ENCODE results near the gene NPHP4. TPM values are rescaled to one million over a fixed set of nuclear protein-coding genes. Genes with fewer than 3 reads are reported as not detected.
"Not testable (repeated sequence)": the region's sequence is repeated elsewhere in the genome, so short reads cannot be mapped to it uniquely, and the experiment has no call there.

Gene NPHP4
- total RNA-seq, 2 donors from 2014 or later: 27.6 to 58.5 TPM

- Mint-ChIP-seq H3K36me3 (peaks cover 19% of the 10 kb centered on the region), H3K9me3 (no peaks in the 10 kb centered on the region), H3K4me1 (ENCODE audit: low read depth in 2 of 2) (peaks cover 67 to 85% of the 10 kb centered on the region in 2 donors), H3K27me3 (no peaks in the 10 kb centered on the region), H3K27ac (peak overlapping the region; percentile 43 to 77), H3K4me3 (peak overlapping the region; percentile 73)
- no peak for ATAC-seq
- DNase-seq (ENCODE audit: low spot score): no peak
Measured at GRCh38 chr1:6030132-6030531, 37.9 kb upstream of the NPHP4 start.

- no peak for DNase-seq (ENCODE audit: low spot score)
- Mint-ChIP-seq H3K27ac (peak overlapping the region; percentile 77 to 98), H3K27me3 (no peaks in the 10 kb centered on the region), H3K9me3 (no peaks in the 10 kb centered on the region), H3K36me3 (peaks cover 19% of the 10 kb centered on the region), H3K4me1 (ENCODE audit: low read depth in 2 of 2) (peaks cover 64 to 82% of the 10 kb centered on the region in 2 donors), H3K4me3 (peak overlapping the region; percentile 73)
- ATAC-seq: no peak
Measured at GRCh38 chr1:6029351-6029750, 37.1 kb upstream of the NPHP4 start.

GRCh38 chr1:6028042-6028850, 36.0 kb upstream of the NPHP4 start:
- H3K9me3 Mint-ChIP-seq: no peaks in the 10 kb centered on the region
- peak overlapping the region; percentile 73 for H3K4me3 Mint-ChIP-seq
- ATAC-seq (peak; percentile 78 to 86), DNase-seq (ENCODE audit: low spot score) (peak; percentile 83)
- peaks cover 16% of the 10 kb centered on the region for H3K36me3 Mint-ChIP-seq
- H3K27me3 Mint-ChIP-seq: no peaks in the 10 kb centered on the region
- H3K27ac Mint-ChIP-seq: peak overlapping the region; percentile 77 to 98
- peaks cover 62 to 78% of the 10 kb centered on the region in 2 donors for H3K4me1 Mint-ChIP-seq (ENCODE audit: low read depth in 2 of 2)

GRCh38 chr1:6027591-6027990, 35.4 kb upstream of the NPHP4 start:
- DNase-seq (ENCODE audit: low spot score): no peak
- H3K4me3 Mint-ChIP-seq: peak overlapping the region; percentile 73
- no peaks in the 10 kb centered on the region for H3K9me3 Mint-ChIP-seq
- peak; percentile 1 to 28 for ATAC-seq
- H3K4me1 Mint-ChIP-seq (ENCODE audit: low read depth in 2 of 2): peaks cover 55 to 72% of the 10 kb centered on the region in 2 donors
- peak overlapping the region; percentile 77 to 98 for H3K27ac Mint-ChIP-seq
- H3K36me3 Mint-ChIP-seq: peaks cover 13% of the 10 kb centered on the region
- no peaks in the 10 kb centered on the region for H3K27me3 Mint-ChIP-seq

- peaks cover 5% of the 10 kb centered on the region for H3K9me3 Mint-ChIP-seq
- DNase-seq (ENCODE audit: low spot score) (peak; percentile 94), ATAC-seq (peak; percentile 85)
- H3K4me3 Mint-ChIP-seq: peak overlapping the region; percentile 73
- peaks cover 17% of the 10 kb centered on the region for H3K36me3 Mint-ChIP-seq
- H3K27ac Mint-ChIP-seq: peak overlapping the region; percentile 77 to 98
- no peaks in the 10 kb centered on the region for H3K27me3 Mint-ChIP-seq
- H3K4me1 Mint-ChIP-seq (ENCODE audit: low read depth in 2 of 2): peaks cover 52 to 72% of the 10 kb centered on the region in 2 donors
Measured at GRCh38 chr1:6026095-6026809, 34.0 kb upstream of the NPHP4 start.

GRCh38 chr1:6025269-6026094, 33.3 kb upstream of the NPHP4 start:
- Mint-ChIP-seq H3K36me3 (peaks cover 13% of the 10 kb centered on the region), H3K27me3 (no peaks in the 10 kb centered on the region), H3K4me3 (peak overlapping the region; percentile 73), H3K9me3 (peaks cover 5% of the 10 kb centered on the region), H3K4me1 (ENCODE audit: low read depth in 2 of 2) (peaks cover 45 to 64% of the 10 kb centered on the region in 2 donors), H3K27ac (peak overlapping the region; percentile 77 to 98)
- no peak for ATAC-seq
- no peak for DNase-seq (ENCODE audit: low spot score)

- Mint-ChIP-seq H3K27ac (peak overlapping the region; percentile 77 to 98), H3K9me3 (peaks cover 5% of the 10 kb centered on the region), H3K4me3 (no peak overlapping the region), H3K4me1 (ENCODE audit: low read depth in 2 of 2) (peaks cover 39 to 53% of the 10 kb centered on the region in 2 donors), H3K36me3 (peaks cover 9% of the 10 kb centered on the region), H3K27me3 (no peaks in the 10 kb centered on the region)
- no peak for ATAC-seq
- no peak for DNase-seq (ENCODE audit: low spot score)
Measured at GRCh38 chr1:6024376-6024775, 32.2 kb upstream of the NPHP4 start.

GRCh38 chr1:6023346-6023745, 31.1 kb upstream of the NPHP4 start:
- Mint-ChIP-seq H3K36me3 (peaks cover 9% of the 10 kb centered on the region), H3K27me3 (no peaks in the 10 kb centered on the region), H3K27ac (no peak overlapping the region), H3K4me3 (no peak overlapping the region), H3K4me1 (ENCODE audit: low read depth in 2 of 2) (peaks cover 33 to 43% of the 10 kb centered on the region in 2 donors), H3K9me3 (peaks cover 5% of the 10 kb centered on the region)
- DNase-seq (ENCODE audit: low spot score) (no peak), ATAC-seq (no peak)

GRCh38 chr1:6022193-6022592, 30.0 kb upstream of the NPHP4 start:
- no peaks in the 10 kb centered on the region for H3K27me3 Mint-ChIP-seq
- H3K27ac Mint-ChIP-seq: peak overlapping the region in 1 of 2 donors; percentile 4
- DNase-seq (ENCODE audit: low spot score) (no peak), ATAC-seq (no peak)
- H3K4me1 Mint-ChIP-seq (ENCODE audit: low read depth in 2 of 2): peaks cover 23 to 31% of the 10 kb centered on the region in 2 donors
- H3K4me3 Mint-ChIP-seq: no peak overlapping the region
- H3K9me3 Mint-ChIP-seq: peaks cover 5% of the 10 kb centered on the region
- H3K36me3 Mint-ChIP-seq: peaks cover 9% of the 10 kb centered on the region

- peaks cover 9% of the 10 kb centered on the region for H3K36me3 Mint-ChIP-seq
- no peak overlapping the region for H3K27ac Mint-ChIP-seq
- no peak overlapping the region for H3K4me3 Mint-ChIP-seq
- ATAC-seq (no peak), DNase-seq (ENCODE audit: low spot score) (no peak)
- peaks cover 12 to 16% of the 10 kb centered on the region in 2 donors for H3K4me1 Mint-ChIP-seq (ENCODE audit: low read depth in 2 of 2)
- H3K9me3 Mint-ChIP-seq: peaks cover 5% of the 10 kb centered on the region
- H3K27me3 Mint-ChIP-seq: no peaks in the 10 kb centered on the region
Measured at GRCh38 chr1:6019166-6019845, 27.1 kb upstream of the NPHP4 start.

GRCh38 chr1:6017654-6018053, 25.4 kb upstream of the NPHP4 start:
- H3K9me3 Mint-ChIP-seq; ATAC-seq; DNase-seq (ENCODE audit: low spot score); H3K4me3 Mint-ChIP-seq; H3K36me3 Mint-ChIP-seq; H3K27me3 Mint-ChIP-seq; H3K27ac Mint-ChIP-seq: not testable (repeated sequence)
- peaks cover 24 to 25% of the 10 kb centered on the region in 2 donors for H3K4me1 Mint-ChIP-seq (ENCODE audit: low read depth in 2 of 2)

GRCh38 chr1:6016191-6016865, 24.1 kb upstream of the NPHP4 start:
- Mint-ChIP-seq H3K4me1 (ENCODE audit: low read depth in 2 of 2) (peaks cover 20 to 27% of the 10 kb centered on the region in 2 donors), H3K27ac (no peak overlapping the region), H3K4me3 (no peak overlapping the region), H3K27me3 (no peaks in the 10 kb centered on the region), H3K36me3 (peaks cover 1% of the 10 kb centered on the region), H3K9me3 (no peaks in the 10 kb centered on the region)
- no peak for ATAC-seq
- DNase-seq (ENCODE audit: low spot score): no peak
